Stimulated activated CD4-positive, alpha-beta T cell treated with anti-CD3 and anti-CD28 coated beads, Interleukin-2, amount 100 ng/mL, for 48 hours (primary cell): Measurements from ENCODE around the gene PRR33.
"Not testable (repeated sequence)": the region's sequence is repeated elsewhere in the genome, so short reads cannot be mapped to it uniquely, and the experiment has no call there.

Source experiments
- DNase-seq, 2 donors: peaks; one replicate each; pipeline ENCODE4 v3.0.0-alpha.2; 2020

The PRR33 gene

GRCh38 chr11:1891831-1892115 is at the start of gene PRR33:
PRR33 (minus strand) TSS chr11:1891895; CDS start chr11:1890584, 1,311 bp downstream.
- DNase-seq = no peak

GRCh38 chr11:1939788-1940187 is 48.1 kb upstream of the PRR33 start:
- not testable (repeated sequence) for DNase-seq

GRCh38 chr11:1939006-1939625 is 47.4 kb upstream of the PRR33 start:
- DNase-seq = no peak

GRCh38 chr11:1938343-1939005 is 46.8 kb upstream of the PRR33 start:
- no peak for DNase-seq

- no peak for DNase-seq
Measured at GRCh38 chr11:1937616-1938342, 46.1 kb upstream of the PRR33 start.

GRCh38 chr11:1936781-1937615 is 45.3 kb upstream of the PRR33 start:
- DNase-seq = no peak

GRCh38 chr11:1936072-1936780 is 44.5 kb upstream of the PRR33 start:
- no peak for DNase-seq

- no peak for DNase-seq
Measured at GRCh38 chr11:1935156-1936071, 43.7 kb upstream of the PRR33 start.

- no peak for DNase-seq
Measured at GRCh38 chr11:1934335-1935155, 42.9 kb upstream of the PRR33 start.

GRCh38 chr11:1933416-1934334 is 42.0 kb upstream of the PRR33 start:
- no peak for DNase-seq

GRCh38 chr11:1932681-1933080 is 41.0 kb upstream of the PRR33 start:
- no peak for DNase-seq

- DNase-seq = no peak
Measured at GRCh38 chr11:1932105-1932480, 40.4 kb upstream of the PRR33 start.

GRCh38 chr11:1931341-1932104 is 39.8 kb upstream of the PRR33 start:
- DNase-seq = no peak

- DNase-seq = no peak
Measured at GRCh38 chr11:1930462-1930830, 38.8 kb upstream of the PRR33 start.

GRCh38 chr11:1929621-1930461 is 38.1 kb upstream of the PRR33 start:
- no peak for DNase-seq

GRCh38 chr11:1928891-1929541 is 37.3 kb upstream of the PRR33 start:
- DNase-seq = no peak

- no peak for DNase-seq
Measured at GRCh38 chr11:1928470-1928890, 36.8 kb upstream of the PRR33 start.
